ENCODE data around the gene KIF4A. TPM values are rescaled to one million over a fixed set of nuclear protein-coding genes. Genes with fewer than 3 reads are reported as not detected.

KIF4A gene
- total RNA-seq, 4 donors from 2014 or later = 0.13 to 0.47 (median 0.17) TPM

DNA sequence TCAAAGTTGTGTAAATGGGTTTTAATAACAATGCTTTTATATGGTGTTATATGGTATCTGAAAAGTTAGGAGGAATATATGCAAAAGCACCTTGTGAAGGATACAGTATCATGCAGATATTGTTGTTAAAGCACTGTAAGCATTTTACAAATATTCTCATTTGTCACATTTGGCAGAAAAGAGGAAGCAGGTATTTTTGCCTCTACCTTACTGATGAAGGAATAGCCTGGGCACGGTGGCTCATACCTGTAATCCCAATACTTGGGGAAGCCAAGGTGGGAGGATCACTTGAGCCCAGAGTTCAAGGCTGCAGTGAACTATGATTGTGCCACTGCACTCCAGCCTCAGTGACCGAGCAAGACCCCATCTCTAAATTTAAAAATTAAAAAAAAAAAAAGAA lies 121.0 kb downstream of the KIF4A start:
- Histone ChIP-seq H3K36me3 (no peaks in the 10 kb centered on the region), H3K4me1 (no peaks in the 10 kb centered on the region), H3K27me3 (no peaks in the 10 kb centered on the region), H3K4me3 (no peak overlapping the region), H3K9me3 (no peaks in the 10 kb centered on the region), H3K27ac (no peak overlapping the region)
- TF ChIP-seq EP300 (IDR thresholded peaks at IDR 0.05) = no peak
- no peak for TF ChIP-seq POLR2A (IDR thresholded peaks at IDR 0.05)
- TF ChIP-seq, protein P1, sequence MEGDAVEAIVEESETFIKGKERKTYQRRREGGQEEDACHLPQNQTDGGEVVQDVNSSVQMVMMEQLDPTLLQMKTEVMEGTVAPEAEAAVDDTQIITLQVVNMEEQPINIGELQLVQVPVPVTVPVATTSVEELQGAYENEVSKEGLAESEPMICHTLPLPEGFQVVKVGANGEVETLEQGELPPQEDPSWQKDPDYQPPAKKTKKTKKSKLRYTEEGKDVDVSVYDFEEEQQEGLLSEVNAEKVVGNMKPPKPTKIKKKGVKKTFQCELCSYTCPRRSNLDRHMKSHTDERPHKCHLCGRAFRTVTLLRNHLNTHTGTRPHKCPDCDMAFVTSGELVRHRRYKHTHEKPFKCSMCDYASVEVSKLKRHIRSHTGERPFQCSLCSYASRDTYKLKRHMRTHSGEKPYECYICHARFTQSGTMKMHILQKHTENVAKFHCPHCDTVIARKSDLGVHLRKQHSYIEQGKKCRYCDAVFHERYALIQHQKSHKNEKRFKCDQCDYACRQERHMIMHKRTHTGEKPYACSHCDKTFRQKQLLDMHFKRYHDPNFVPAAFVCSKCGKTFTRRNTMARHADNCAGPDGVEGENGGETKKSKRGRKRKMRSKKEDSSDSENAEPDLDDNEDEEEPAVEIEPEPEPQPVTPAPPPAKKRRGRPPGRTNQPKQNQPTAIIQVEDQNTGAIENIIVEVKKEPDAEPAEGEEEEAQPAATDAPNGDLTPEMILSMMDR (IDR thresholded peaks at IDR 0.05) = no peak
- no peak for TF ChIP-seq POLR2AphosphoS5 (IDR thresholded peaks at IDR 0.05)
- no peak for ATAC-seq
- 100% methylated on average over 1 of the region's 2 CpGs; no CpG with 5 or more reads in 1 of the 2 donors for WGBS, 2 donors (ENCODE audit: low coverage in 1 of 2)

DNA sequence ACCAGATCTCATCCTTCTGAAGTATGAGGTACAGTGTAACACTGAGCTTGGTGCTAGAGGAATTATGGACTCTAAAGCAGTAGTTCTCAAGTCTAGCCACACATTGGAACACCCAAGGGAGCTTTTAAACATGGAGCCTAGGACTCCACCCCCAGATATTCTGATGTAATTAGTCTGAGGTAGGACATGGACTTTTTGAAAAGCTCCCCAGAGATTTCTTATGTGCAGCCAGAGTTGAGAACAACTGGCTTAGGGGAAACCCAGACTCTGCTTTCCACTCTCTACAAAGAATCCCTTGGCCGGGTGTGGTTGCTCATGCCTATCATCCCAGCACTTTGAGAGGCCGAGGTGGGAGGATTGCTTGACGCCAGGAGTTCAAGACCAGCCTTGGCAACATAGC lies 121.6 kb downstream of the KIF4A start:
- no peaks in the 10 kb centered on the region for H3K9me3 ChIP-seq
- H3K27ac ChIP-seq = no peak overlapping the region
- H3K27me3 ChIP-seq = no peaks in the 10 kb centered on the region
- no peak overlapping the region for H3K4me3 ChIP-seq
- TF ChIP-seq POLR2AphosphoS5 (IDR thresholded peaks at IDR 0.05) = no peak
- TF ChIP-seq EP300 (IDR thresholded peaks at IDR 0.05) = no peak
- TF ChIP-seq POLR2A (IDR thresholded peaks at IDR 0.05) = no peak
- TF ChIP-seq, protein P1 (IDR thresholded peaks at IDR 0.05) = no peak
- 86% methylated on average over 2 of the region's 3 CpGs; no CpG with 5 or more reads in 1 of the 2 donors for WGBS, 2 donors (ENCODE audit: low coverage in 1 of 2)
- no peaks in the 10 kb centered on the region for H3K36me3 ChIP-seq
- no peaks in the 10 kb centered on the region for H3K4me1 ChIP-seq
- no peak for ATAC-seq

DNA sequence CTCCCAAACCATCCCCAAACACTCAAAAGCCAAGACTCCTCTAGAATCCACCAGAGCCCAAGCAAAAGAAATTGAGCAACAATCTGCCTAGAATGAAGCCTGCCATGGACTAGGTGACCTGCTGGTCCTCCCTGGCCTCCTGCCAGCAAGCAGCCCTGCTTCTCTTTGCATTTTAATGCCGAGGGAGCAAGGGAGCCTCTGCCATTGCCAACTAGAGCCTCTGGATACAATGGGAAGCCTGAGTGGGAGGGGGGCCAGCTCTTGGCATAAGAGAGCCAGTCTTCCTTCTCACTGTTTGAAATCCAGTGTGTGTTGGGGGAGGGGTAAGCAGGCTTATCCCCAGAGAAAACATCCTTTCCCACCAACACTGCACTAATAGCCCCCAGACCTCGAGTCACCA lies 131.7 kb downstream of the KIF4A start:
- Histone ChIP-seq H3K36me3 (no peaks in the 10 kb centered on the region), H3K27me3 (peaks cover 4% of the 10 kb centered on the region), H3K27ac (no peak overlapping the region), H3K9me3 (no peaks in the 10 kb centered on the region), H3K4me3 (no peak overlapping the region), H3K4me1 (no peaks in the 10 kb centered on the region)
- ATAC-seq = no peak
- WGBS, 2 donors (ENCODE audit: low coverage in 1 of 2) = 67% methylated on average over 1 of the region's 2 CpGs; no CpG with 5 or more reads in 1 of the 2 donors
- TF ChIP-seq, protein P1 (IDR thresholded peaks at IDR 0.05) = no peak
- TF ChIP-seq POLR2AphosphoS5 (IDR thresholded peaks at IDR 0.05) (no peak), POLR2A (IDR thresholded peaks at IDR 0.05) (no peak), EP300 (IDR thresholded peaks at IDR 0.05) (no peak)

DNA sequence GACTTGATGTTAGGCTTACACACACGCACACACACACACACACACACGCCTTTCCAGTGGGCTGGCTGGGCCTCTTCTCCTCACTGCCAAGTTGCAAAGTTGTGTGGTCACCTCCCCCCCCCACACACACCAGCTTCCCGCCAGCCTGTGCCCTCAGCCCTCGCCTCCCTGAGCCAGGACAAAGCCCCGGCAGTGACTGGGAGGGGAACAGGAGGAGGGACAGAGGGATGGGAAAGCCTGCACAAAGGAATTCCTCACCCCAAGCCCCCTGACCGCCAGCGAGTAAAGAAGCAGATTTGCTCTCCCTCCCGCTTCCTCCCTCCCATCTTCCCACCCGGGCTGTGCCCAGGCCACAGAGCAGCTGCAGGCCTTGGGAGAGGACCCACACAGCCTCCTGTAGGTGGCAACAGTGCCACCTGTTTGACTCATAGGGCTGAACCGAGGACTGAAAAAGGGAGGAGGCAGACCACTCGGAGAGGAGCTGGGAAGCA lies 133.0 kb downstream of the KIF4A start, which contains the start of gene GDPD2:
TSS of gene GDPD2 (plus strand) at position 464 of the 491 bp plus-strand sequence. CDS start 1,671 bp downstream, outside the sequence.
- TF ChIP-seq POLR2AphosphoS5 (IDR thresholded peaks at IDR 0.05) = no peak
- no peak for TF ChIP-seq EP300 (IDR thresholded peaks at IDR 0.05)
- TF ChIP-seq, protein P1 (IDR thresholded peaks at IDR 0.05) = no peak
- TF ChIP-seq POLR2A (IDR thresholded peaks at IDR 0.05) = no peak
- 28% methylated on average over 6 of the region's 11 CpGs; no CpG with 5 or more reads in 1 of the 2 donors for WGBS, 2 donors (ENCODE audit: low coverage in 1 of 2)
- Histone ChIP-seq H3K4me1 (no peaks in the 10 kb centered on the region), H3K4me3 (no peak within 1 kb of the TSS), H3K9me3 (no peaks in the 10 kb centered on the region), H3K27ac (no peak within 1 kb of the TSS), H3K27me3 (peaks cover 4% of the 10 kb centered on the region), H3K36me3 (no peaks in the 10 kb centered on the region)
- ATAC-seq = no peak

DNA sequence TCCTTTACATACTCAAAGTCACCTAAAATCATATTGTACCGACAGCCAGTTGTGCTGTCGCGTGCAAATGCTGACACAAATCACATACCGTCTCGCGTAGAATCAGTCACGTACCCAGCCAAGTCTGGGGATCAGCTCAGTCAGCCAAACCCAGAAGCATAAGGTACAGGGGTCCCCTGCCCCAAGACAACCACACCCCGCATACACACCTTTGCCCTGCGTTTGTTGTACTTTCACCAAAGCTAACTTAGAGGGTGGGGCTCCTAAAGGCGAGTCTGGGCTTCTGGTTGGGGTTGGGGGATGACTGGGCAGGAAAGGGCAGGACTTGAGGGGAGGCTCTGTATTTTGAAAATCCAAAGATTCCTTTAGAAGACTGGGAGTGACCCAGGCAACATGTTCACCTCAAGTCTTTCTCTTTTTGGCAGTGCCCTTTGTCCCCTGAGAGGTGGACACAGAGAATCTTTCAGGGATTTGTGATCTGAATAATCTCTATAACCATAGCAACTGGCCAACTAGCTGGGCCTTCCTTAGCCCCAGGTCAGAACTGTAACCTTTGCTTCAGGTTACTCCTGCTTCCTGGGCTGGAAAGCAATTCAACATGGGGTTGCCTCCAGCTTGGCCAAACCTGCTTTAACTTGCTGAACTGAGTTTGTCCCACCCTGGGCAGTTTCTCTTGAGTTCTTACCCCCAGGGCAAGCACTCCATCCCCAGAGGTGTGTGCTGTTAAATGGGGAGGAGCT lies 134.2 kb downstream of the KIF4A start:
- Histone ChIP-seq H3K27ac (no peak overlapping the region), H3K9me3 (no peaks in the 10 kb centered on the region), H3K4me3 (no peak overlapping the region), H3K36me3 (no peaks in the 10 kb centered on the region), H3K4me1 (no peaks in the 10 kb centered on the region), H3K27me3 (peaks cover 4% of the 10 kb centered on the region)
- 92% methylated on average over 2 of the region's 10 CpGs; no CpG with 5 or more reads in 1 of the 2 donors for WGBS, 2 donors (ENCODE audit: low coverage in 1 of 2)
- TF ChIP-seq EP300 (IDR thresholded peaks at IDR 0.05) (no peak), POLR2AphosphoS5 (IDR thresholded peaks at IDR 0.05) (no peak), POLR2A (IDR thresholded peaks at IDR 0.05) (no peak)
- TF ChIP-seq, protein P1 (IDR thresholded peaks at IDR 0.05) = no peak
- ATAC-seq = no peak

Data from gastroesophageal sphincter (tissue), 4 donors.